IPS-18c (cell line): Measurements from ENCODE around the gene BEST4.
"Not testable (repeated sequence)": the region's sequence is repeated elsewhere in the genome, so short reads cannot be mapped to it uniquely, and the experiment has no call there.

Experiments
- H3K4me3 ChIP-seq: 2 replicates; pipeline ENCODE4 v1.7.0; 2013; ENCODE audit warnings: low read depth, mild to moderate bottlenecking, low read length, moderate library complexity; ENCODE audit not compliant: insufficient read depth
- H3K9me3 ChIP-seq: one replicate; pipeline ENCODE4 v1.6.1; 2013; ENCODE audit warnings: mild to moderate bottlenecking, low read length, moderate library complexity; ENCODE audit not compliant: control insufficient read depth, insufficient read depth

The BEST4 gene

GRCh38 chr1:44788120-44788860, at the start of gene BEST4:
Gene BEST4, minus strand, starts transcription at chr1:44788170. Its CDS starts 465 bp downstream, at chr1:44787705.
- 0 out of 2 replicates have a peak within 1 kb of the TSS, but pooled peaks have one; percentile 66 for H3K4me3 ChIP-seq
- H3K9me3 ChIP-seq = no peaks in the 10 kb centered on the region

- Histone ChIP-seq H3K9me3 (peaks cover 6% of the 10 kb centered on the region), H3K4me3 (no peak overlapping the region)
These were observed 48.0 kb upstream of the BEST4 start for GRCh38 chr1:44835738-44836675.

- Histone ChIP-seq H3K4me3 (no peak overlapping the region), H3K9me3 (peaks cover 6% of the 10 kb centered on the region)
These were observed 46.4 kb upstream of the BEST4 start for GRCh38 chr1:44834328-44834727.

- Histone ChIP-seq H3K9me3 (peaks cover 6% of the 10 kb centered on the region), H3K4me3 (no peak overlapping the region)
These were observed 44.2 kb upstream of the BEST4 start for GRCh38 chr1:44832056-44832705.

- Histone ChIP-seq H3K9me3 (peaks cover 6% of the 10 kb centered on the region), H3K4me3 (no peak overlapping the region)
These were observed 43.5 kb upstream of the BEST4 start for GRCh38 chr1:44831516-44831915.

- H3K9me3 ChIP-seq = peaks cover 6% of the 10 kb centered on the region
- no peak overlapping the region for H3K4me3 ChIP-seq
These were observed 42.9 kb upstream of the BEST4 start for GRCh38 chr1:44830900-44831304.

- H3K9me3 ChIP-seq = peaks cover 6% of the 10 kb centered on the region
- H3K4me3 ChIP-seq = no peak overlapping the region
These were observed 41.8 kb upstream of the BEST4 start for GRCh38 chr1:44829506-44830384.

GRCh38 chr1:44828841-44829440, 41.0 kb upstream of the BEST4 start:
- peaks cover 6% of the 10 kb centered on the region for H3K9me3 ChIP-seq
- no peak overlapping the region for H3K4me3 ChIP-seq

- no peak overlapping the region for H3K4me3 ChIP-seq
- H3K9me3 ChIP-seq = peaks cover 6% of the 10 kb centered on the region
These were observed 40.2 kb upstream of the BEST4 start for GRCh38 chr1:44828003-44828651.

- H3K9me3 ChIP-seq = peaks cover 5% of the 10 kb centered on the region
- no peak overlapping the region for H3K4me3 ChIP-seq
These were observed 39.4 kb upstream of the BEST4 start for GRCh38 chr1:44827197-44828002.

GRCh38 chr1:44826375-44827196, 38.6 kb upstream of the BEST4 start:
- peaks cover 2% of the 10 kb centered on the region for H3K9me3 ChIP-seq
- H3K4me3 ChIP-seq = no peak overlapping the region

GRCh38 chr1:44824392-44824791, 36.4 kb upstream of the BEST4 start:
- not testable (repeated sequence) for H3K9me3 ChIP-seq, H3K4me3 ChIP-seq

- no peaks in the 10 kb centered on the region for H3K9me3 ChIP-seq
- H3K4me3 ChIP-seq = no peak overlapping the region
These were observed 35.0 kb upstream of the BEST4 start for GRCh38 chr1:44822981-44823451.

- H3K4me3 ChIP-seq = no peak overlapping the region
- H3K9me3 ChIP-seq = no peaks in the 10 kb centered on the region
These were observed 34.2 kb upstream of the BEST4 start for GRCh38 chr1:44822131-44822701.
